BLaER1 (cell line): Measurements from ENCODE around the gene TRAPPC2L.

ENCODE experiments used
- H3K27ac ChIP-seq: shearing (Covaris generic); formaldehyde crosslinking; 2 replicates; pipeline ENCODE4 v1.8.1; 2022
- H3K27me3 ChIP-seq: shearing (Covaris generic); formaldehyde crosslinking; 2 replicates; pipeline ENCODE4 v1.8.1; 2022
- H3K36me3 ChIP-seq: shearing (Covaris generic); formaldehyde crosslinking; 2 replicates; pipeline ENCODE4 v1.8.1; 2022
- H3K4me1 ChIP-seq: shearing (Covaris generic); formaldehyde crosslinking; 2 replicates; pipeline ENCODE4 v1.8.1; 2022
- H3K4me2 ChIP-seq: shearing (Covaris generic); formaldehyde crosslinking; 2 replicates; pipeline ENCODE4 v1.8.1; 2022
- H3K4me3 ChIP-seq: shearing (Covaris generic); formaldehyde crosslinking; 2 replicates; pipeline ENCODE4 v1.8.1; 2022
- H3K9ac ChIP-seq: shearing (Covaris generic); formaldehyde crosslinking; 2 replicates; pipeline ENCODE4 v1.8.1; 2022
- H3K9me3 ChIP-seq: shearing (Covaris generic); formaldehyde crosslinking; 2 replicates; pipeline ENCODE4 v1.8.1; 2022
- H4K20me1 ChIP-seq: shearing (Covaris generic); formaldehyde crosslinking; 2 replicates; pipeline ENCODE4 v1.8.1; 2022
- Cebpa-rat ChIP-seq: shearing (Covaris generic); IDR thresholded peaks from 2 replicates; pipeline ENCODE4 v1.8.1; 2022

TRAPPC2L gene

DNA sequence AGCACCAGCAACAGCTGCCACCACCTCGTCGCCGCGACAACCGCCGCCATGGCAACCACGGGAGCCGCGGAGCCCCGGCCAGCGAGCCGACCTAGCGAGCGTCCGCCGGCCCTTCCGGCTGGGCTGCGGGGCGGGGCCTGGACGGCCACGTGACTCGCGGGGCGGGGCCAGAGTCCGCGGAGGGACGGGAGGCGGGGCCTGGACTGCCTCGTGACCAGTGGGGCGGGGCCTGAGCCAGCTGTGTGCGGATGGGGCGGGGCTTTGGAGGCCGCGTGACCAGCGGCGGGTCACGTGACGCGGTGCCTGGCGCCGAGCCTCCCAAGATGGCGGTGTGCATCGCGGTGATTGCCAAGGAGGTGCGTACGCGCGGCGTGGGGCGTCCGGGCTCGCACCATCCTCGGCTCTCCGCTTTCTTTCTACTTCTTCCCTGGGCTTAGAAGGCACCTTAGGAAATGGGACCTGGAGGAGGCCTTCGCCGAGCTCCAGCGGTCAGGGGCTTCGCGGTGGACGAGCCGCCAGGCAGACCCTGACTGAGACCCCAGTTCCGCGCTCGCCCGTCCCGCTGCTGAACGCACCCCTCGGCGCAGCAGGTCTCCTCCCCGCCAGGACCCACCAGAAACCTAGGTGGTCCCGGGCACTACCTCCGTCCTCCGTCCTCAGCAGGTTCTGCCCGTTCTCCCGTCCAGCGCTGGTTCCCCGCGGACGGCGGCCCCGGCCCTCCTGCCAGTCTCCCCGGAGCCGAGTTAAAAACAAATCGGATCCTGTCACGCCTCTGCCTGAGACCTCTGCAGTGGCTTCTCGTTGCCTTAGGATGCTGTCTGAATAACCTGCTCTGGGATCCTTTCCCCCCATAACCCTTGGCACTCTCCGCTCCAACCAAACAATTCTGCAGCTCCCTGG lies at the start of gene TRAPPC2L, which contains the start of gene GALNS:
TRAPPC2L (plus strand) TSS at position 300 of the 900 bp plus-strand sequence; CDS start at position 324, 24 bp downstream.
GALNS (minus strand) TSS at position 120 of the 900 bp plus-strand sequence; CDS start at position 50, 70 bp downstream.
- no peaks in the 10 kb centered on the region for H3K27me3 ChIP-seq
- peak within 1 kb of the TSS; percentile 94 for H3K4me3 ChIP-seq
- H4K20me1 ChIP-seq, result peaks cover 80% of the 10 kb centered on the region
- H3K4me2 ChIP-seq, result peak within 1 kb of the TSS; percentile 97
- H3K27ac ChIP-seq, result peak within 1 kb of the TSS; percentile 89
- H3K9me3 ChIP-seq, result no peaks in the 10 kb centered on the region
- H3K9ac ChIP-seq, result peak within 1 kb of the TSS; percentile 88
- H3K36me3 ChIP-seq, result peaks cover 31% of the 10 kb centered on the region
- H3K4me1 ChIP-seq, result peaks cover 74% of the 10 kb centered on the region
- TF ChIP-seq Cebpa-rat, result no peak

- H3K4me3 ChIP-seq, result no peak overlapping the region
- H3K9ac ChIP-seq, result no peak overlapping the region
- no peak overlapping the region for H3K4me2 ChIP-seq
- peaks cover 72% of the 10 kb centered on the region for H4K20me1 ChIP-seq
- H3K27ac ChIP-seq, result no peak overlapping the region
- H3K9me3 ChIP-seq, result peaks cover 1% of the 10 kb centered on the region; the same call in 1 of the 2 replicates
- H3K4me1 ChIP-seq, result peaks cover 73% of the 10 kb centered on the region
- no peaks in the 10 kb centered on the region for H3K27me3 ChIP-seq
- H3K36me3 ChIP-seq, result peaks cover 54% of the 10 kb centered on the region
- no peak for TF ChIP-seq Cebpa-rat
These were observed 49.7 kb upstream of the TRAPPC2L start for GRCh38 chr16:88807142-88807625.

GRCh38 chr16:88807626-88808453 lies 49.1 kb upstream of the TRAPPC2L start:
- H3K4me1 ChIP-seq, result peaks cover 73% of the 10 kb centered on the region
- no peak overlapping the region for H3K9ac ChIP-seq
- H4K20me1 ChIP-seq, result peaks cover 72% of the 10 kb centered on the region
- H3K4me2 ChIP-seq, result peak overlapping the region; percentile 12; the same call in 1 of the 2 replicates
- H3K9me3 ChIP-seq, result peaks cover 4% of the 10 kb centered on the region; the same call in 1 of the 2 replicates
- H3K27ac ChIP-seq, result no peak overlapping the region; the same call in 1 of the 2 replicates
- no peak overlapping the region for H3K4me3 ChIP-seq
- H3K36me3 ChIP-seq, result peaks cover 54% of the 10 kb centered on the region
- no peak for TF ChIP-seq Cebpa-rat
- no peaks in the 10 kb centered on the region for H3K27me3 ChIP-seq

DNA sequence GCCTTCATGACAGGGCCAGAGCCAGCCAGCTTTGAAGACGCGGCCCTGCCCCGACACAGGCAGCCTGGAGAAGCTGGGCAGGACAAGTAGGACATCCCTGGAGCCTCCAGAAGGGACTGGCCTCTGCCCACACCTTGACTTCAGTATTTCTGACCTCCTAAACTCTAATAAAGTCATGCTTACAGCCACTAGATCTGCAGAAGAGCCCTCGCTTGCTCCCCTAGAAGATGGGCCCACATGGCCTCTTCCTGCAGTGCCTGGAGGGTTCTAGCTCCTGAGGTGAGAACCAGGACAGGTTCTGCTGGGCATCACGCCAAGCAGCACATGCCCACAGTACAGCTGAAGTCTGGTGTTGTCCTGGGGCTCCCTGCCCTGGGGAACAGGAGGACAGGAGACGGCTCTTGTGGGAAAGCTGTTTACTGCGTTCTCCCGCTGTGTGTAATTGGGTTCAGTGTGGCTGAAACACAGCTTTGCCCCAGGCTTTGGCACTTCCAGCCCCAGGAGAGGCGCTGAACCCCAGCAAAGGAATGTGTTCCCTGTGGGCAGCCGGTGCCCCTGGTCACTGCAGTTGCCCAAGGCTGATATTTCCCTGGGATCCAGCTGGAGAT lies 47.8 kb upstream of the TRAPPC2L start:
- H3K27ac ChIP-seq, result peak overlapping the region; percentile 99

DNA sequence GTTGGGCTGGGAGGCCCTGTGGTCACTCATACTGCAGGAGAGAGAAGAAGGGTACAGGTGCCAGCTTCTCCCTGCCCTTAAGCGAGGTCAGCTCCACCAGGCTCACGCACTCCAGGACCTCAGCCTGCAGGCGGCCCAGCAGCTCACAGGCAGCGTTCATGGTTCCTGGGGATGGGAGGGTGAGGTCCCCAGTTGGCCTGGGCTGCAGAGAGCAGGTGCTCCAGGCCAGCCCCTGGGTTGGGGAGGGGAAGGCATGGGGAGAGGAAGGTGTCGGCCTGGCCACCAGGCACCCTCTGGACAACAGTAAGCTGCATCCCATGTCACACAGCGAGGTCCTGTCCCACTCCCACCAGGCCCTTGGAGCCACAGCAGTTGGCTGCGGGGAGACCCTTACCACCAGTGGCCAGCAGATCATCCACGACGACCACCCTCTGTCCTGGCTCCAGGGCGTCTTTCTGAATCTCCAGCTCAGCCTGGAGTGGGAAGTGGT lies 47.2 kb upstream of the TRAPPC2L start:
- H3K36me3 ChIP-seq, result peaks cover 54% of the 10 kb centered on the region
- peaks cover 67% of the 10 kb centered on the region for H3K4me1 ChIP-seq
- peaks cover 4% of the 10 kb centered on the region; the same call in 1 of the 2 replicates for H3K9me3 ChIP-seq
- peak overlapping the region; percentile 99 for H3K27ac ChIP-seq
- H3K4me3 ChIP-seq, result peak overlapping the region; percentile 72
- peak overlapping the region; percentile 89 for H3K4me2 ChIP-seq
- H4K20me1 ChIP-seq, result peaks cover 66% of the 10 kb centered on the region
- H3K9ac ChIP-seq, result peak overlapping the region; percentile 97
- no peak for TF ChIP-seq Cebpa-rat
- no peaks in the 10 kb centered on the region for H3K27me3 ChIP-seq

More for the DNA sequence above, 47.8 kb upstream of the TRAPPC2L start:
- Histone ChIP-seq H3K27me3 (no peaks in the 10 kb centered on the region), H3K4me1 (peaks cover 73% of the 10 kb centered on the region), H3K9me3 (peaks cover 4% of the 10 kb centered on the region; the same call in 1 of the 2 replicates), H3K4me3 (no peak overlapping the region), H3K4me2 (peak overlapping the region; percentile 89), H3K9ac (peak overlapping the region; percentile 97; the same call in 1 of the 2 replicates), H4K20me1 (peaks cover 71% of the 10 kb centered on the region), H3K36me3 (peaks cover 54% of the 10 kb centered on the region)
- no peak for TF ChIP-seq Cebpa-rat

- Histone ChIP-seq H3K27ac (peak overlapping the region; percentile 99), H4K20me1 (peaks cover 63% of the 10 kb centered on the region)
These were observed 46.6 kb upstream of the TRAPPC2L start for GRCh38 chr16:88810166-88810911.

GRCh38 chr16:88810912-88811768 lies 45.8 kb upstream of the TRAPPC2L start:
- no peak for TF ChIP-seq Cebpa-rat
- H3K4me1 ChIP-seq, result peaks cover 61% of the 10 kb centered on the region
- H4K20me1 ChIP-seq, result peaks cover 63% of the 10 kb centered on the region
- no peaks in the 10 kb centered on the region for H3K27me3 ChIP-seq
- H3K9me3 ChIP-seq, result peaks cover 4% of the 10 kb centered on the region; the same call in 1 of the 2 replicates
- H3K4me2 ChIP-seq, result peak overlapping the region; percentile 89
- H3K4me3 ChIP-seq, result peak overlapping the region; percentile 72
- H3K36me3 ChIP-seq, result peaks cover 42% of the 10 kb centered on the region
- H3K27ac ChIP-seq, result peak overlapping the region; percentile 99
- peak overlapping the region; percentile 97 for H3K9ac ChIP-seq

More at GRCh38 chr16:88810166-88810911, 46.6 kb upstream of the TRAPPC2L start:
- Histone ChIP-seq H3K4me3 (peak overlapping the region; percentile 72), H3K4me2 (peak overlapping the region; percentile 89), H3K36me3 (peaks cover 50% of the 10 kb centered on the region), H3K9ac (peak overlapping the region; percentile 97), H3K27me3 (no peaks in the 10 kb centered on the region), H3K4me1 (peaks cover 61% of the 10 kb centered on the region), H3K9me3 (peaks cover 4% of the 10 kb centered on the region; the same call in 1 of the 2 replicates)
- no peak for TF ChIP-seq Cebpa-rat
